HepG2 (cell line): ENCODE results near the gene NGRN. TPM values are rescaled to one million over a fixed set of nuclear protein-coding genes. Genes with fewer than 3 reads are reported as not detected.

Source experiments
- FOSL2 ChIP-seq: sonication (generic); formaldehyde crosslinking; IDR thresholded peaks from 2 replicates; pipeline ENCODE4 v1.4.0; 2020; ENCODE audit warnings: missing genetic modification reagents
- KDM3A ChIP-seq: IDR thresholded peaks from 2 replicates; pipeline ENCODE4 v1.6.1; 2018; ENCODE audit warnings: low read depth, missing compliant biosample characterization
- MXI1 ChIP-seq: IDR thresholded peaks from 3 replicates; pipeline ENCODE4 v1.6.1; 2012; ENCODE audit warnings: low read depth, low read length, inconsistent platforms, borderline replicate concordance
- POGK ChIP-seq: sonication (generic); formaldehyde crosslinking; conservative IDR thresholded peaks from 2 replicates; pipeline ENCODE4 v1.8.0; 2022; ENCODE audit warnings: mild to moderate bottlenecking, moderate library complexity, missing genetic modification reagents
- RBM22 ChIP-seq: fragments of 200-400 bp; formaldehyde crosslinking; optimal IDR thresholded peaks from 2 replicates; pipeline ENCODE3; 2017; ENCODE audit warnings: mild to moderate bottlenecking, low read length, moderate library complexity
- SMARCC2 ChIP-seq: fragments of 450-650 bp; IDR thresholded peaks from 2 replicates; pipeline ENCODE4 v1.6.1; 2017; ENCODE audit warnings: antibody characterized with exemption, mild to moderate bottlenecking
- SUZ12 ChIP-seq: fragments of 150-350 bp; IDR thresholded peaks from 2 replicates; pipeline ENCODE4 v1.6.1; 2014; ENCODE audit warnings: low read depth, low read length
- ZMYM2 ChIP-seq: sonication (generic); formaldehyde crosslinking; IDR thresholded peaks from 2 replicates; pipeline ENCODE4 v1.8.0; 2022; ENCODE audit warnings: mild to moderate bottlenecking, missing genetic modification reagents
- ZNF484 ChIP-seq: sonication (generic); formaldehyde crosslinking; IDR thresholded peaks from 2 replicates; pipeline ENCODE4 v1.5.1; 2020; ENCODE audit warnings: mild to moderate bottlenecking, low read depth, missing genetic modification reagents, borderline replicate concordance
- ZNF614 ChIP-seq: IDR thresholded peaks from 2 replicates; pipeline ENCODE4 v1.6.1; 2018; ENCODE audit warnings: missing biosample characterization, missing genetic modification reagents, inconsistent platforms, borderline replicate concordance
- ZNF770 ChIP-seq: sonication (generic); formaldehyde crosslinking; IDR thresholded peaks from 2 replicates; pipeline ENCODE4 v1.5.0; 2020; ENCODE audit warnings: mild to moderate bottlenecking, missing genetic modification reagents
- ZSCAN25 ChIP-seq: sonication (generic); formaldehyde crosslinking; IDR thresholded peaks from 2 replicates; pipeline ENCODE4 v1.8.0; 2022; ENCODE audit warnings: mild to moderate bottlenecking, missing genetic modification reagents
- polyA plus RNA-seq, 8 experiments: library from polyadenylated mRNA; depleted of rRNA in 3 of 8; stranded (reverse) in 7 of 8; unstranded in 1 of 8; fragments of >200 nt; fragmentation: Illumina TruSeq in 4 of 8; extraction: Trizol in 4 of 8; gene quantifications; 2 replicates each; pipeline versions ENCODE4 v1.2.1 to v1.2.3, GENCODE V29; 2011 to 2016; ENCODE audit warnings: low read depth in 4 of 8, missing spikeins in 1 of 8, mixed read lengths in 1 of 8; ENCODE audit not compliant: insufficient read depth in 1 of 8
- total RNA-seq, 5 experiments: library from RNA; depleted of rRNA; stranded (reverse); fragments of >200 nt; fragmentation: Illumina TruSeq; extraction: Trizol; gene quantifications; 2 replicates each; pipeline ENCODE4 v1.2.3, GENCODE V29; 2016; ENCODE audit warnings: low read depth in 1 of 5
- TF ChIP-seq, protein P1 (sequence below), 2 experiments: IDR thresholded peaks; 2 replicates each; pipeline ENCODE4 v1.6.1; 2011 to 2012; ENCODE audit warnings: low read length in 2 of 2, borderline replicate concordance in 1 of 2, low read depth in 1 of 2, mild to moderate bottlenecking in 1 of 2, moderate library complexity in 1 of 2
- TF ChIP-seq, protein P2 (sequence below): sonication (generic); formaldehyde crosslinking; IDR thresholded peaks from 2 replicates; pipeline ENCODE4 v1.5.0; 2020; ENCODE audit warnings: mild to moderate bottlenecking, missing genetic modification reagents
- TF ChIP-seq, protein P3 (sequence below): IDR thresholded peaks from 2 replicates; pipeline ENCODE4 v1.6.1; 2016

Gene NGRN
- total and polyA plus RNA-seq, 2 of the 13 experiments (the other 11 are each of a cell fraction or from before 2014, with no cell fraction given) = 39.8 to 63.7 TPM

DNA sequence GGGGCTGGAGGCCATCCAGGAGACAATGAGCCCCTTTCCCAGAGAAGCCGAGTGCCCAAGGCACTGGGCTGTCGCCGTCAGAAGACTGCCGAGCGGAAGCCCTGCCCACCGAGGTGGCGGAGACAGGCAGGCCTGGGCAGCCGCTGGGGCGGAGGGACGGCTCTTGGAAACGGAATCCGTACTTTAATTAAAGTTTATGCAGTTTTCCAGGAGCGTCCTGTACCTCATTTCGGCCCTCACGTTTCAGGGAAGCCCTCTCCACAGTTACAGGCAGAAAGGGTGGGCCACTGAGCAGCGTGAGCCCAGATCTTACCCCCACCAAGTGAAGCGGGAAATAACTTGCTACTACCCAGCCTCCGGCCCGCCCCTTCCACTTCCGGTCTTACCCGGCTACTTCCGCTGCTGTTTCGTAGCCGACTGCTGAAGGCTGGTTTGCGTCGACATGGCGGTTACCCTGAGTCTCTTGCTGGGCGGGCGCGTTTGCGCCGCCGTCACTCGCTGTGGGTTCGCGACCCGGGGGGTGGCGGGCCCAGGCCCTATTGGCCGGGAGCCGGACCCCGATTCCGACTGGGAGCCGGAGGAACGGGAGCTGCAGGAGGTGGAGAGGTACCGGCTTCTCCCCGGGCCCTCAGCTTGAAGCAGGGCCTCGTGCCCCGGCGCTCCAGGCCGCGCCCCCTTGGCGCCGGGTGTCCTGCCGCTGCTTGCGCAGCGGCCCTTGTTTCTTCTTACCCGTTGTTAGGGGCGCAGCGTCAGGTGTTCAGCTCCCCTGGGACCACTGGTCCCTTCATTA is at the start of gene NGRN (continued):
- TF ChIP-seq ZNF484 (CRISPR knock-in tag) (no peak; the same call in 1 of the 2 replicates), SMARCC2 (no peak), ZNF614 (peak; percentile 77), POGK (CRISPR knock-in tag) (peak; percentile 80), MXI1 (0 out of 3 replicates have a peak, but pooled peaks have one; percentile 52), SUZ12 (no peak), ZNF770 (CRISPR knock-in tag) (peak; percentile 34), FOSL2 (CRISPR knock-in tag) (peak; percentile 37), ZSCAN25 (peak; percentile 48; the same call in 1 of the 2 replicates), ZMYM2 (CRISPR knock-in tag) (peak; percentile 26; the same call in 1 of the 2 replicates), RBM22 (peak; percentile 44), KDM3A (CRISPR knock-in tag) (no peak; the same call in 1 of the 2 replicates)
- TF ChIP-seq, protein P1, sequence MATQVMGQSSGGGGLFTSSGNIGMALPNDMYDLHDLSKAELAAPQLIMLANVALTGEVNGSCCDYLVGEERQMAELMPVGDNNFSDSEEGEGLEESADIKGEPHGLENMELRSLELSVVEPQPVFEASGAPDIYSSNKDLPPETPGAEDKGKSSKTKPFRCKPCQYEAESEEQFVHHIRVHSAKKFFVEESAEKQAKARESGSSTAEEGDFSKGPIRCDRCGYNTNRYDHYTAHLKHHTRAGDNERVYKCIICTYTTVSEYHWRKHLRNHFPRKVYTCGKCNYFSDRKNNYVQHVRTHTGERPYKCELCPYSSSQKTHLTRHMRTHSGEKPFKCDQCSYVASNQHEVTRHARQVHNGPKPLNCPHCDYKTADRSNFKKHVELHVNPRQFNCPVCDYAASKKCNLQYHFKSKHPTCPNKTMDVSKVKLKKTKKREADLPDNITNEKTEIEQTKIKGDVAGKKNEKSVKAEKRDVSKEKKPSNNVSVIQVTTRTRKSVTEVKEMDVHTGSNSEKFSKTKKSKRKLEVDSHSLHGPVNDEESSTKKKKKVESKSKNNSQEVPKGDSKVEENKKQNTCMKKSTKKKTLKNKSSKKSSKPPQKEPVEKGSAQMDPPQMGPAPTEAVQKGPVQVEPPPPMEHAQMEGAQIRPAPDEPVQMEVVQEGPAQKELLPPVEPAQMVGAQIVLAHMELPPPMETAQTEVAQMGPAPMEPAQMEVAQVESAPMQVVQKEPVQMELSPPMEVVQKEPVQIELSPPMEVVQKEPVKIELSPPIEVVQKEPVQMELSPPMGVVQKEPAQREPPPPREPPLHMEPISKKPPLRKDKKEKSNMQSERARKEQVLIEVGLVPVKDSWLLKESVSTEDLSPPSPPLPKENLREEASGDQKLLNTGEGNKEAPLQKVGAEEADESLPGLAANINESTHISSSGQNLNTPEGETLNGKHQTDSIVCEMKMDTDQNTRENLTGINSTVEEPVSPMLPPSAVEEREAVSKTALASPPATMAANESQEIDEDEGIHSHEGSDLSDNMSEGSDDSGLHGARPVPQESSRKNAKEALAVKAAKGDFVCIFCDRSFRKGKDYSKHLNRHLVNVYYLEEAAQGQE (IDR thresholded peaks at IDR 0.05; ENCODE audit: borderline replicate concordance in 1 of 2, low read depth in 1 of 2, low read length in 2 of 2) = peak in 1 of 2 experiments; percentile 48; a peak in 1 of 4 replicates
- TF ChIP-seq, protein P2, sequence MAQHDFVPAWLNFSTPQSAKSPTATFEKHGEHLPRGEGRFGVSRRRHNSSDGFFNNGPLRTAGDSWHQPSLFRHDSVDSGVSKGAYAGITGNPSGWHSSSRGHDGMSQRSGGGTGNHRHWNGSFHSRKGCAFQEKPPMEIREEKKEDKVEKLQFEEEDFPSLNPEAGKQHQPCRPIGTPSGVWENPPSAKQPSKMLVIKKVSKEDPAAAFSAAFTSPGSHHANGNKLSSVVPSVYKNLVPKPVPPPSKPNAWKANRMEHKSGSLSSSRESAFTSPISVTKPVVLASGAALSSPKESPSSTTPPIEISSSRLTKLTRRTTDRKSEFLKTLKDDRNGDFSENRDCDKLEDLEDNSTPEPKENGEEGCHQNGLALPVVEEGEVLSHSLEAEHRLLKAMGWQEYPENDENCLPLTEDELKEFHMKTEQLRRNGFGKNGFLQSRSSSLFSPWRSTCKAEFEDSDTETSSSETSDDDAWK (CRISPR knock-in tag) = no peak
- TF ChIP-seq, protein P3, sequence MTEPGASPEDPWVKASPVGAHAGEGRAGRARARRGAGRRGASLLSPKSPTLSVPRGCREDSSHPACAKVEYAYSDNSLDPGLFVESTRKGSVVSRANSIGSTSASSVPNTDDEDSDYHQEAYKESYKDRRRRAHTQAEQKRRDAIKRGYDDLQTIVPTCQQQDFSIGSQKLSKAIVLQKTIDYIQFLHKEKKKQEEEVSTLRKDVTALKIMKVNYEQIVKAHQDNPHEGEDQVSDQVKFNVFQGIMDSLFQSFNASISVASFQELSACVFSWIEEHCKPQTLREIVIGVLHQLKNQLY (CRISPR knock-in tag) = no peak
